PC-3 (cell line): ENCODE measurements around the gene SAMD4A. TPM values are rescaled to one million over a fixed set of nuclear protein-coding genes. Genes with fewer than 3 reads are reported as not detected.

Experiments used
- ATAC-seq: fragments of 200-7000 bp; cut with Tn5 transposase; 2 replicates; pipeline ENCODE4 v1.9.1; 2020; ENCODE audit warnings: mild to moderate bottlenecking, moderate library complexity
- BruUV-seq: library from RNA; stranded (reverse); fragments of 400-500 nt; replicated peaks from 2 replicates; lab custom pipeline; 2021; lab: Mats Ljungman, UMichigan
- CTCF ChIA-PET: fragments of 300-600 bp; sonication (Branson Sonifier 250); formaldehyde crosslinking; loops from one replicate; lab custom pipeline; 2022; ENCODE audit warnings: antibody characterized with exemption; lab: Charles Lee
- POLR2A ChIA-PET: fragments of 300-600 bp; sonication (Branson Sonifier 250); formaldehyde crosslinking; loops from one replicate; lab custom pipeline; 2022; ENCODE audit warnings: antibody characterized with exemption; ENCODE audit not compliant: unreplicated experiment; lab: Charles Lee
- DNase-seq: peaks from one replicate; pipeline ENCODE4 v3.0.0-alpha.2; 2015
- H2AFZ ChIP-seq: fragments of 300-600 bp; sonication (generic); 2 replicates; pipeline ENCODE4 v1.6.0; 2016; ENCODE audit warnings: antibody characterized with exemption, low read length
- H3F3A ChIP-seq: fragments of 300-600 bp; sonication (generic); one replicate; pipeline ENCODE4 v1.6.0; 2017; ENCODE audit warnings: antibody characterized with exemption, low read length, control low read depth, mild to moderate bottlenecking; ENCODE audit not compliant: unreplicated experiment
- H3K27ac ChIP-seq: fragments of 300-600 bp; sonication (generic); 2 replicates; pipeline ENCODE4 v1.5.1; 2016; ENCODE audit warnings: mild to moderate bottlenecking, low read length
- H3K27me3 ChIP-seq: fragments of 300-600 bp; sonication (generic); 2 replicates; pipeline ENCODE4 v1.6.1; 2016; ENCODE audit warnings: low read length, mixed read lengths
- H3K36me3 ChIP-seq: fragments of 300-600 bp; sonication (generic); 2 replicates; pipeline ENCODE4 v1.6.1; 2016; ENCODE audit warnings: low read depth, mixed run types, low read length, mixed read lengths
- H3K4me1 ChIP-seq: fragments of 300-600 bp; sonication (generic); 2 replicates; pipeline ENCODE4 v1.5.1; 2016; ENCODE audit warnings: low read length; ENCODE audit not compliant: insufficient read depth
- H3K4me2 ChIP-seq: fragments of 300-600 bp; sonication (generic); 2 replicates; pipeline ENCODE4 v1.6.0; 2016; ENCODE audit warnings: low read length
- H3K4me3 ChIP-seq: fragments of 300-600 bp; sonication (generic); 2 replicates; pipeline ENCODE4 v1.5.1; 2016; ENCODE audit warnings: mild to moderate bottlenecking, low read length, mixed read lengths
- H3K79me2 ChIP-seq: fragments of 300-600 bp; sonication (generic); 2 replicates; pipeline ENCODE4 v1.6.1; 2017; ENCODE audit warnings: low read length, mixed read lengths
- H3K9ac ChIP-seq: fragments of 300-600 bp; sonication (generic); 2 replicates; pipeline ENCODE4 v1.6.0; 2016; ENCODE audit warnings: mild to moderate bottlenecking, low read length
- H3K9me2 ChIP-seq: fragments of 300-600 bp; sonication (generic); replicated peaks from 2 replicates; pipeline ENCODE4 v1.6.1; 2016; ENCODE audit warnings: mixed run types, low read length, mixed read lengths
- H3K9me3 ChIP-seq: fragments of 300-600 bp; sonication (generic); 2 replicates; pipeline ENCODE4 v1.6.1; 2016; ENCODE audit warnings: low read length, mixed read lengths
- H4K20me1 ChIP-seq: fragments of 300-600 bp; sonication (generic); 2 replicates; pipeline ENCODE4 v1.6.1; 2016; ENCODE audit warnings: low read length, mixed read lengths
- CTCF ChIP-seq: fragments of 300-600 bp; sonication (generic); conservative IDR thresholded peaks from 2 replicates; pipeline ENCODE4 v1.5.1; 2017; ENCODE audit warnings: antibody characterized with exemption, low read depth, mild to moderate bottlenecking, low read length
- EZH2 ChIP-seq: fragments of 300-600 bp; sonication (generic); IDR thresholded peaks from one replicate; pipeline ENCODE4 v1.6.1; 2017; ENCODE audit warnings: antibody characterized with exemption, mild to moderate bottlenecking, low read length; ENCODE audit not compliant: unreplicated experiment
- EZH2phosphoT487 ChIP-seq: fragments of 300-600 bp; sonication (generic); IDR thresholded peaks from 2 replicates; pipeline ENCODE4 v1.6.1; 2018; ENCODE audit warnings: mild to moderate bottlenecking, antibody characterized with exemption, low read length, borderline replicate concordance
- intact Hi-C: fragments of 100-400 bp; cut with micrococcal nuclease; formaldehyde crosslinking; loops from 2 replicates; pipeline ENCODE4 v1.9.0; 2023
- total RNA-seq: library from RNA; depleted of rRNA; stranded (reverse); fragments of >200 nt; gene quantifications from 2 replicates; pipeline ENCODE4 v1.2.3, GENCODE V29; 2014

SAMD4A gene
- total RNA-seq, 1 experiment from 2014 or later, result 42.9 TPM

- no peak for TF ChIP-seq EZH2phosphoT487
- no peak for TF ChIP-seq CTCF
- H3K27ac ChIP-seq, result peak overlapping the region; percentile 1; the same call in 1 of the 2 replicates
- no peak overlapping the region for H2AFZ ChIP-seq
- no peak overlapping the region for H3K4me2 ChIP-seq
- no peaks in the 10 kb centered on the region for H3K27me3 ChIP-seq
- peaks cover 62% of the 10 kb centered on the region for H3K4me1 ChIP-seq
- CTCF ChIA-PET, result no interaction called here
- no peaks in the 10 kb centered on the region for H3K9me3 ChIP-seq
- POLR2A ChIA-PET, result no interaction called here
- H3K4me3 ChIP-seq, result no peak overlapping the region
- DNase-seq (no peak), ATAC-seq (no peak)
- no TSS peak for BruUV-seq
- intact Hi-C loops, result no loop called here
- no peaks in the 10 kb centered on the region for H3K36me3 ChIP-seq
- H3K79me2 ChIP-seq, result peaks cover 52% of the 10 kb centered on the region
- no peaks in the 10 kb centered on the region for H4K20me1 ChIP-seq
- H3K9ac ChIP-seq, result no peak overlapping the region
- no peaks in the 10 kb centered on the region for H3K9me2 ChIP-seq
- H3F3A ChIP-seq, result no peaks in the 10 kb centered on the region
These were observed 105.3 kb downstream of the SAMD4A start for GRCh38 chr14:54672181-54672580.

DNA sequence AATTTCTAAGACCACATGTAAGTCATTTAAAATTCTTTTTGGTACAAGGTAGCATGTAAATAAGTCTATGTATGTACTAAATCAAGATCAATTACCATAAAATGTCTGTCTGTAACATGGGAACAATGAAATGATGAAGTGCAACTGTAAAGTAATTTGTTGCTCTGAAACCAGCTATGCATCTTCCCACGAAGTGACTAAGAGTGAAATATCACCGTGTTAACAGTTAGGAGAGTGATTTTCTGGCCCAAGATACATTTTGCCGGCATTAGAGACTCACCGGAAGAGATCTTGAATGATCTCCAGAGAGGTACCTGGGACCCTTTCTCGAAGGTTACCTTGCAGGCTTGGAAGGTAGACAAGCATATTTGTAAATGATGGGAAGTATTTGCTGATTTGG, 105.8 kb downstream of the SAMD4A start:
- H2AFZ ChIP-seq, result no peak overlapping the region

More for the DNA sequence above, 105.8 kb downstream of the SAMD4A start:
- DNase-seq, result no peak
- 0 out of 2 replicates have a peak overlapping the region, but pooled peaks have one; percentile 1 for H3K27ac ChIP-seq
- BruUV-seq, result no TSS peak
- H3K27me3 ChIP-seq, result no peaks in the 10 kb centered on the region
- H3K4me2 ChIP-seq, result no peak overlapping the region
- POLR2A ChIA-PET, result no interaction called here
- TF ChIP-seq CTCF (no peak), EZH2phosphoT487 (no peak), EZH2 (no peak)
- peaks cover 3% of the 10 kb centered on the region for H3F3A ChIP-seq
- H3K36me3 ChIP-seq, result no peaks in the 10 kb centered on the region
- H4K20me1 ChIP-seq, result no peaks in the 10 kb centered on the region
- ATAC-seq, result no peak
- H3K9me2 ChIP-seq, result no peaks in the 10 kb centered on the region
- CTCF ChIA-PET, result interaction anchor here (0.6 kb wide), 1 partner anchor 18 kb away, joined by 6 read pairs; no protein-coding TSS in a partner anchor
- H3K4me3 ChIP-seq, result no peak overlapping the region
- peaks cover 65% of the 10 kb centered on the region for H3K4me1 ChIP-seq
- no peak overlapping the region for H3K9ac ChIP-seq
- intact Hi-C loops, result no loop called here
- H3K9me3 ChIP-seq, result no peaks in the 10 kb centered on the region
- peaks cover 52% of the 10 kb centered on the region for H3K79me2 ChIP-seq
